Breast epithelium (tissue), 4 donors: ENCODE data around the gene TRAM2. TPM values are rescaled to one million over a fixed set of nuclear protein-coding genes. Genes with fewer than 3 reads are reported as not detected.

Experiments
- DNase-seq, 2 donors: peaks; one replicate each; pipeline ENCODE4 v3.0.0-alpha.2; 2019; ENCODE audit warnings: low spot score in 2 of 2
- H3K27ac ChIP-seq, 2 donors: fragments of 200-600 bp; sonication (generic) in 1 of 2; one replicate each; pipeline ENCODE4 v1.5.1; 2016 to 2019; ENCODE audit warnings: mild to moderate bottlenecking in 1 of 2
- H3K27me3 ChIP-seq, 2 donors: fragments of 200-600 bp; sonication (generic) in 1 of 2; one replicate each; pipeline versions ENCODE4 v1.5.1 to v1.6.0; 2017 to 2019; ENCODE audit warnings: control low read depth in 1 of 2, mild to moderate bottlenecking in 1 of 2
- H3K36me3 ChIP-seq: fragments of 200-600 bp; one replicate; pipeline ENCODE4 v1.5.1; 2019
- H3K4me1 ChIP-seq, 2 donors: fragments of 200-600 bp; sonication (generic); one replicate each; pipeline ENCODE4 v1.5.1; 2016 to 2019; ENCODE audit warnings: control low read depth in 1 of 2
- H3K4me3 ChIP-seq, 3 donors: fragments of 200-600 bp; sonication (generic); 1 replicate in 2 of 3; 2 replicates in 1 of 3; pipeline ENCODE4 v1.5.1; 2016 to 2019; ENCODE audit warnings: mild to moderate bottlenecking in 3 of 3, moderate library complexity in 2 of 3
- H3K9me3 ChIP-seq, 2 donors: fragments of 200-600 bp; sonication (generic) in 1 of 2; one replicate each; pipeline ENCODE4 v1.5.1; 2016 to 2019; ENCODE audit warnings: control low read depth in 1 of 2
- CTCF ChIP-seq, 3 donors: fragments of 450-650 bp; IDR thresholded peaks; one replicate each; pipeline ENCODE4 v1.5.1; 2016 to 2017; ENCODE audit warnings: antibody characterized with exemption in 3 of 3, mild to moderate bottlenecking in 3 of 3, moderate library complexity in 3 of 3
- POLR2A ChIP-seq: fragments of 450-650 bp; IDR thresholded peaks from one replicate; pipeline ENCODE4 v1.6.1; 2016; ENCODE audit warnings: antibody characterized with exemption, mild to moderate bottlenecking, moderate library complexity
- POLR2AphosphoS5 ChIP-seq, 3 donors: sonication (generic); formaldehyde crosslinking; IDR thresholded peaks; one replicate each; pipeline ENCODE4 v1.6.1; 2017; ENCODE audit warnings: antibody characterized with exemption in 3 of 3
- intact Hi-C: fragments of 100-400 bp; cut with DNase I; formaldehyde crosslinking; loops from one replicate; pipeline ENCODE4 v1.15.1; 2023; ENCODE audit warnings: low total_unique reads
- total RNA-seq, 3 donors: library from RNA; depleted of rRNA; stranded (reverse); fragments of >200 nt; gene quantifications; one replicate each; pipeline ENCODE4 v1.1.0, GENCODE V29; 2016

TRAM2 gene
- total RNA-seq, 3 donors from 2014 or later, result 11.9 to 33.0 (median 24.3) TPM

GRCh38 chr6:52611833-52612232 is 35.0 kb upstream of the TRAM2 start:
- Histone ChIP-seq H3K27me3 (no peaks in the 10 kb centered on the region), H3K4me1 (no peaks in the 10 kb centered on the region), H3K36me3 (no peaks in the 10 kb centered on the region), H3K9me3 (no peaks in the 10 kb centered on the region), H3K27ac (no peak overlapping the region), H3K4me3 (no peak overlapping the region)
- TF ChIP-seq POLR2AphosphoS5 (IDR thresholded peaks at IDR 0.05), result no peak
- no peak for TF ChIP-seq POLR2A
- no peak for TF ChIP-seq CTCF (IDR thresholded peaks at IDR 0.05)
- intact Hi-C loops, result no loop called here
- no peak for DNase-seq

- no peaks in the 10 kb centered on the region for H3K36me3 ChIP-seq
- H3K27ac ChIP-seq, result no peak overlapping the region
- no peak for DNase-seq
Observed at GRCh38 chr6:52610745-52611355, 34.0 kb upstream of the TRAM2 start.

DNA sequence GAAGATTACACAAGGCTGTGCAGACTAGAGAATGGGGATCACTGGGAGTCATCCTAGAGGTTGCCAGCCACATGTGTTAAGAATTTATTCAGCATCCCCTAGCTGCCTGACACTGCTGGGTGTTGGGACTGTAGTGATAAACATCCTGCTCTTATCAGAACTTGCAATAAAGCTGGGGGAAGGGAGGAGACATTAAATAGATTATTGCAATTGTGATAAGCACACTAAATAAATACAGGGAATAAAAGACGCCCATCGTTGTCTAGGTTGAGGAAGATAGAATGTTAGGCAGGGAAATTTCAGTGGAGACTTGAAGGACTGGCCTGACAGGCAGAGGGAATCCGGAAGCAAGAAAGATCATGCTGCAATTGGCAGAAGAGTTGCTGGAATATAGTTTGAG is 33.2 kb upstream of the TRAM2 start:
- no peaks in the 10 kb centered on the region for H3K9me3 ChIP-seq
- DNase-seq, result no peak
- H3K4me1 ChIP-seq, result no peaks in the 10 kb centered on the region
- intact Hi-C loops, result no loop called here
- no peak for TF ChIP-seq POLR2A
- TF ChIP-seq CTCF (IDR thresholded peaks at IDR 0.05), result no peak
- no peaks in the 10 kb centered on the region for H3K27me3 ChIP-seq
- H3K27ac ChIP-seq, result no peak overlapping the region
- no peak overlapping the region for H3K4me3 ChIP-seq
- H3K36me3 ChIP-seq, result no peaks in the 10 kb centered on the region

More at GRCh38 chr6:52610745-52611355, 34.0 kb upstream of the TRAM2 start:
- TF ChIP-seq CTCF (IDR thresholded peaks at IDR 0.05), result no peak
- TF ChIP-seq POLR2A, result no peak
- TF ChIP-seq POLR2AphosphoS5 (IDR thresholded peaks at IDR 0.05), result no peak
- intact Hi-C loops, result no loop called here
- Histone ChIP-seq H3K4me3 (no peak overlapping the region), H3K27me3 (no peaks in the 10 kb centered on the region), H3K9me3 (no peaks in the 10 kb centered on the region), H3K4me1 (no peaks in the 10 kb centered on the region)

DNA sequence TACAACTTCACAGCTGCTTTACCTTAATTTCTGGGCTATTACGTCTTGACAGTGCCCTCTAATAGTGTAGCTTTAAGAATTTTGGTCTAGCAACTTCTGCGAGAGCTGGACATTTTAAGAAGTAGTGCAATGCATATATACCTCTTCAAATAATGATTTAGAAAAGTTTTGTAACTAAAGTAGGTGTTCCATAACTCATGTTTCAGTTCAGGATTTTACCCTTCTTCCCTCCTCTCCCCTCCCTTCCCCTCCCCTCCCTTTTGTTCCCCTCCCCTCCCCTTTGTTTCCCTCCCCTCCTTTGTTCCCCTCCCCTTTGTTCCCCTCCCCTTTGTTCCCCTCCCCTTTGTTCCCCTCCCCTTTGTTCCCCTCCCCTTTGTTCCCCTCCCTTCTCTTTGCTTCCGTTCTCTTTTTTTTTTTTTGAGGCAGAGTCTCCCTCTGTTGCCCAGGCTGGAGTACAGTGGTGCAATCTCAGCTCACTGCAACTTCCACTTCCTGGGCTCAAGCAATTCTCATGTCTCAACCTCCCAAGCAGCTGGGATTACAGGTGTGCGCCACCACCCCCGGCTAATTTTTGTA is 28.8 kb upstream of the TRAM2 start:
- Histone ChIP-seq H3K9me3 (no peaks in the 10 kb centered on the region), H3K27me3 (no peaks in the 10 kb centered on the region), H3K36me3 (no peaks in the 10 kb centered on the region), H3K4me3 (no peak overlapping the region), H3K4me1 (no peaks in the 10 kb centered on the region), H3K27ac (no peak overlapping the region)
- DNase-seq, result no peak
- intact Hi-C loops, result no loop called here
- TF ChIP-seq POLR2AphosphoS5 (IDR thresholded peaks at IDR 0.05) (no peak), CTCF (IDR thresholded peaks at IDR 0.05) (no peak), POLR2A (no peak)

DNA sequence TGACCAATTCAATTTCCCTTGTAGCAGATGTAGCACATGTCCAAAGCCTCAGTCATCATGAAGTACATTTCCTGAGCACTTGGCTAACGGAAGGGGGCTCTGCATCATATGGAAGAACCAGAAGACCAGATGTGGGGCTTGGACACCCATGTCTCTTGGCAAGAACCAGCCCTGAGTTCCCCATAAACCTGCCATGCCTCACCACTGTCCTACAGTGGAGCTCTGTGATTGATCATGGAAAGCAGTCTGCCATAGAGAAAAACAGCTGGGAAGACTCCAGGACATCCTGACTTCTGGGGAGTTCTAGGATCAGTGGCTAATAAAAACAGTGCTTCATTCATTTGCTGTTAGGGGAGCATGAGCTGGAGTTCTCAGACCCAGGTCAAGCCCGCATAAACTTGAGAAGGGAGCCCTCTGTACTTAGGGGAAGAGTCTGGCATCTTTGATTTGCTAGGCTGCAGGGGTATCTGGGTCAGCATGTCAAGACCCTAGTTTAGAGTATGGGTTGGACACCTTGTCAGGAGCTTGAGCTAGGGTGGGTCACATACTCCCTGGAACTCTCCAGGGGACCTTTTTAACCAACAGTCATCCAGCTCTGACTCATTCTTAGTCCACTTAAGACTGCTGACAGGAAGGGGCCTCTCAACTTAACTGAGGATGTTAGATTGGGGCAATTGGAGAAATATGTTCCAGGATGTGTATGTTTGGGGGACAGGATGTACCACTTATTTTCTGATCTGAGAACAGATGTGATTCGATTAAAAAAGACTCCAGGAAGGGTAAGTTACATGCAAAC is 26.3 kb upstream of the TRAM2 start:
- H3K27ac ChIP-seq, result no peak overlapping the region
- no peaks in the 10 kb centered on the region for H3K9me3 ChIP-seq
- DNase-seq, result no peak
- H3K4me3 ChIP-seq, result no peak overlapping the region
- H3K27me3 ChIP-seq, result no peaks in the 10 kb centered on the region
- intact Hi-C loops, result no loop called here
- no peaks in the 10 kb centered on the region for H3K4me1 ChIP-seq
- H3K36me3 ChIP-seq, result no peaks in the 10 kb centered on the region
- TF ChIP-seq POLR2A (no peak), POLR2AphosphoS5 (IDR thresholded peaks at IDR 0.05) (no peak), CTCF (IDR thresholded peaks at IDR 0.05) (no peak)
